Mesenchymal stem cell (in vitro differentiated cells and primary cell): ENCODE measurements around the gene FES.
A peak's percentile ranks its signal among the peaks of the same experiment; 100 is the strongest.

Experiments
- DNase-seq: peaks from one replicate; pipeline ENCODE4 v3.0.0-alpha.2; 2013
- H2AFZ ChIP-seq: one replicate; pipeline ENCODE4 v1.6.1; 2013; ENCODE audit warnings: low read depth, mild to moderate bottlenecking, control low read depth, inconsistent platforms, low read length, moderate library complexity
- H2AK5ac ChIP-seq: 2 replicates; pipeline ENCODE4 v1.6.1; 2013; ENCODE audit warnings: low read length, moderate library complexity, mild to moderate bottlenecking, inconsistent platforms; ENCODE audit not compliant: severe bottlenecking
- H2BK120ac ChIP-seq: one replicate; pipeline ENCODE4 v1.6.1; 2013; ENCODE audit warnings: low read depth, mild to moderate bottlenecking, inconsistent platforms, low read length, moderate library complexity
- H2BK12ac ChIP-seq, 2 experiments: one replicate each; pipeline ENCODE4 v1.6.1; 2013; ENCODE audit warnings: inconsistent platforms in 2 of 2, low read length in 2 of 2, mild to moderate bottlenecking in 2 of 2, moderate library complexity in 2 of 2, control low read depth in 1 of 2
- H2BK15ac ChIP-seq: one replicate; pipeline ENCODE4 v1.6.1; 2013; ENCODE audit warnings: mild to moderate bottlenecking, low read depth, inconsistent platforms; ENCODE audit not compliant: poor library complexity, severe bottlenecking
- H2BK5ac ChIP-seq: 2 replicates; pipeline ENCODE4 v1.6.1; 2013; ENCODE audit warnings: low read depth, mild to moderate bottlenecking, low read length, control low read depth, inconsistent platforms; ENCODE audit not compliant: poor library complexity, severe bottlenecking
- H3K14ac ChIP-seq, 2 experiments: one replicate each; pipeline ENCODE4 v1.6.1; 2013; ENCODE audit warnings: inconsistent platforms in 2 of 2, low read length in 2 of 2, control low read depth in 1 of 2, mild to moderate bottlenecking in 1 of 2, moderate library complexity in 1 of 2
- H3K18ac ChIP-seq, 2 experiments: one replicate each; pipeline ENCODE4 v1.6.1; 2013; ENCODE audit warnings: inconsistent platforms in 2 of 2, low read length in 2 of 2, control low read depth in 1 of 2, low read depth in 1 of 2, mild to moderate bottlenecking in 1 of 2
- H3K23ac ChIP-seq, 2 experiments: one replicate each; pipeline ENCODE4 v1.6.1; 2013; ENCODE audit warnings: inconsistent platforms in 2 of 2, low read length in 2 of 2, mild to moderate bottlenecking in 2 of 2, moderate library complexity in 2 of 2, control low read depth in 1 of 2
- H3K27ac ChIP-seq: 2 replicates; pipeline ENCODE4 v1.5.1; 2013; ENCODE audit warnings: mild to moderate bottlenecking, moderate library complexity, low read length, control low read depth, inconsistent platforms; ENCODE audit not compliant: poor library complexity, severe bottlenecking
- H3K27me3 ChIP-seq, 2 experiments: 2 replicates each; pipeline versions ENCODE4 v1.6.1 to v1.7.0; 2013; ENCODE audit warnings: low read length in 2 of 2, mild to moderate bottlenecking in 2 of 2, moderate library complexity in 2 of 2, control low read depth in 1 of 2, inconsistent platforms in 1 of 2; ENCODE audit not compliant: control insufficient read depth in 1 of 2, insufficient read depth in 1 of 2
- H3K36me3 ChIP-seq, 2 experiments: 2 replicates each; pipeline versions ENCODE4 v1.6.1 to v1.7.0; 2013; ENCODE audit warnings: low read length in 2 of 2, control low read depth in 1 of 2, inconsistent platforms in 1 of 2, low read depth in 1 of 2, mild to moderate bottlenecking in 1 of 2; ENCODE audit not compliant: insufficient read depth in 2 of 2, control insufficient read depth in 1 of 2
- H3K4ac ChIP-seq, 2 experiments: one replicate each; pipeline ENCODE4 v1.6.1; 2013; ENCODE audit warnings: inconsistent platforms in 2 of 2, low read length in 2 of 2, mild to moderate bottlenecking in 2 of 2, moderate library complexity in 2 of 2, control low read depth in 1 of 2, low read depth in 1 of 2
- H3K4me1 ChIP-seq: 2 replicates; pipeline ENCODE4 v1.6.1; 2013; ENCODE audit warnings: low read depth, low read length, control low read depth; ENCODE audit not compliant: control insufficient read depth, insufficient read depth
- H3K4me2 ChIP-seq: 2 replicates; pipeline ENCODE4 v1.6.1; 2013; ENCODE audit warnings: low read length, mild to moderate bottlenecking, inconsistent platforms; ENCODE audit not compliant: poor library complexity, severe bottlenecking
- H3K4me3 ChIP-seq, 2 experiments: 2 replicates each; pipeline versions ENCODE4 v1.5.1 to v1.7.0; 2013; ENCODE audit warnings: low read length in 2 of 2, mild to moderate bottlenecking in 2 of 2, control low read depth in 1 of 2, low read depth in 1 of 2; ENCODE audit not compliant: insufficient read depth in 1 of 2
- H3K79me1 ChIP-seq: replicated peaks from 2 replicates; pipeline ENCODE4 v1.6.1; 2013; ENCODE audit warnings: mild to moderate bottlenecking, control low read depth, low read length, inconsistent platforms; ENCODE audit not compliant: poor library complexity, severe bottlenecking
- H3K9ac ChIP-seq: 2 replicates; pipeline ENCODE4 v1.7.0; 2013; ENCODE audit warnings: mild to moderate bottlenecking, low read length, moderate library complexity
- H3K9me3 ChIP-seq: 2 replicates; pipeline ENCODE4 v1.7.0; 2013; ENCODE audit warnings: mild to moderate bottlenecking, low read length; ENCODE audit not compliant: control insufficient read depth
- H4K8ac ChIP-seq: one replicate; pipeline ENCODE4 v1.6.1; 2013; ENCODE audit warnings: inconsistent platforms, mild to moderate bottlenecking, low read length, moderate library complexity
- H4K91ac ChIP-seq: one replicate; pipeline ENCODE4 v1.6.1; 2013; ENCODE audit warnings: mild to moderate bottlenecking, low read length, inconsistent platforms
- WGBS: methylation state at CpG from one replicate; pipeline ENCODE4 v1.1.7; 2013; ENCODE audit warnings: mixed read lengths; 5-methylcytosine and 5-hydroxymethylcytosine counted together

FES gene

GRCh38 chr15:90892023-90892422, 7.7 kb downstream of the FES start:
- Histone ChIP-seq H2BK15ac (no peak overlapping the region), H3K27me3 (no peaks in the 10 kb centered on the region), H3K79me1 (peaks cover 5% of the 10 kb centered on the region), H2AFZ (no peak overlapping the region), H2BK120ac (no peak overlapping the region), H3K4me1 (peaks cover 9% of the 10 kb centered on the region), H2BK5ac (no peak overlapping the region), H2AK5ac (no peak overlapping the region), H4K8ac (no peak overlapping the region), H3K4me2 (no peak overlapping the region), H3K4ac (no peak overlapping the region), H2BK12ac (no peak overlapping the region), H3K9ac (no peak overlapping the region), H3K36me3 (peaks cover 60 to 78% of the 10 kb centered on the region in 2 experiments), H3K23ac (no peak overlapping the region), H3K4me3 (no peak overlapping the region), H3K18ac (no peak overlapping the region), H4K91ac (no peak overlapping the region), H3K27ac (no peak overlapping the region), H3K9me3 (no peaks in the 10 kb centered on the region), H3K14ac (no peak overlapping the region)
- 91% methylated on average over 8 of the region's 11 CpGs for WGBS
- DNase-seq, result no peak

DNA sequence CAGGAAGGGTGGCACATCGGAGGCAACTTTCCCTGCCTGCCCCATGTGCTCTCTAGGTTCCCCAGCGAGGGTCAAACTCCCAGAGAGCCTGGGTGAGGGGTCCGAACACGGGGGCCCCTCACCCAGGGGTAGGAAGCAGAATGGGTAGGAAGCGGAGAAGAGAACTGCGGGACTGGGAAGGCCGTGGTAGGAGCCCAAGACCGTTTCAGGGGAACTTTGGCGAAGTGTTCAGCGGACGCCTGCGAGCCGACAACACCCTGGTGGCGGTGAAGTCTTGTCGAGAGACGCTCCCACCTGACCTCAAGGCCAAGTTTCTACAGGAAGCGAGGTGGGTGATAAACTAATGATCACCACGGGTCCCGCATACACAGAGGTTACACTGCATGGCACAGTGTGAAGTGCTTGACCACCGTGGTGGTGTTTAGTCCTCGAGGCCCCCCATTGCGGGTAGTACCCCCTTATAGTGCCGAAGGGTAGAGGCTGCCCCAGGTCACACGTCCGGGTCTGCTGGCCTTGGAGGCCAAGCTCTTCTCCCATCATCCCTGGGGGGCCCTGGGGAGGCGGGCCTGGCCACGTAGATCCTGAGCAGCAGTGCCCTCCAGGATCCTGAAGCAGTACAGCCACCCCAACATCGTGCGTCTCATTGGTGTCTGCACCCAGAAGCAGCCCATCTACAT, 8.3 kb downstream of the FES start:
- H4K8ac ChIP-seq, result no peak overlapping the region
- H2AK5ac ChIP-seq, result no peak overlapping the region
- no peak overlapping the region for H3K9ac ChIP-seq
- H2BK12ac ChIP-seq, result no peak overlapping the region
- no peaks in the 10 kb centered on the region for H3K9me3 ChIP-seq
- H3K18ac ChIP-seq, result no peak overlapping the region
- H3K27ac ChIP-seq, result no peak overlapping the region
- H3K23ac ChIP-seq, result no peak overlapping the region
- peaks cover 9% of the 10 kb centered on the region for H3K4me1 ChIP-seq
- no peak overlapping the region for H2BK120ac ChIP-seq
- H3K36me3 ChIP-seq, result peaks cover 57 to 73% of the 10 kb centered on the region in 2 experiments
- peaks cover 5% of the 10 kb centered on the region for H3K79me1 ChIP-seq
- WGBS, result 94% methylated on average over 29 of the region's 29 CpGs
- H3K4me2 ChIP-seq, result no peak overlapping the region
- no peak overlapping the region for H3K14ac ChIP-seq
- H4K91ac ChIP-seq, result no peak overlapping the region
- DNase-seq, result no peak
- no peak overlapping the region for H2BK15ac ChIP-seq
- H2AFZ ChIP-seq, result no peak overlapping the region
- no peak overlapping the region for H3K4me3 ChIP-seq
- H3K4ac ChIP-seq, result no peak overlapping the region
- H3K27me3 ChIP-seq, result no peaks in the 10 kb centered on the region
- no peak overlapping the region for H2BK5ac ChIP-seq

DNA sequence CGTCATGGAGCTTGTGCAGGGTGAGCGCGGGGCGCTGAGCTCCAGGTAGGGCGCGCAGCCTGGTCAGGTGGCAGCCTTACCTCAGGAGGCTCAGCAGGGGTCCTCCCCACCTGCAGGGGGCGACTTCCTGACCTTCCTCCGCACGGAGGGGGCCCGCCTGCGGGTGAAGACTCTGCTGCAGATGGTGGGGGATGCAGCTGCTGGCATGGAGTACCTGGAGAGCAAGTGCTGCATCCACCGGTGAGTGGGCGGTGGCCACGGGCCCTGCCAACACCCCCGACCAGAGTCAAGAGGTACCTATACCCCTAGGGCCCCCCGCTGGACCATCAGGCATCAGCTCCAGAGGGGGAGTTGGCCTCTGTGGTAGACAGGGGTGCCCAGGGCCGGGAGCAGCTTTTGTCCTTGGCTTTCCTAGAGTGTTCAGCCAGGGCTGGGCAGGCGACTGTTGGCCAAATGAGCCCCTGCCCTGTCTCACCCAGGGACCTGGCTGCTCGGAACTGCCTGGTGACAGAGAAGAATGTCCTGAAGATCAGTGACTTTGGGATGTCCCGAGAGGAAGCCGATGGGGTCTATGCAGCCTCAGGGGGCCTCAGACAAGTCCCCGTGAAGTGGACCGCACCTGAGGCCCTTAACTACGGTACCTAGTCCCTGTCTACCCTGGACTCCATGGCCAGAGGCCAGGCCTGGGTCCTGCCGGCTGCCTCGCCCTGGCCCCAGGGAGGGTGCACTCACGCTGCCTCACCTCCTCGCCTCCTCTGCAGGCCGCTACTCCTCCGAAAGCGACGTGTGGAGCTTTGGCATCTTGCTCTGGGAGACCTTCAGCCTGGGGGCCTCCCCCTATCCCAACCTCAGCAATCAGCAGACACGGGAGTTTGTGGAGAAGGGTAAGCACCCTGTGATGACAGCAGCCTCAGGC, 9.1 kb downstream of the FES start:
- H3K79me1 ChIP-seq, result peaks cover 5% of the 10 kb centered on the region
- H2AFZ ChIP-seq, result no peak overlapping the region
- peaks cover 57 to 70% of the 10 kb centered on the region in 2 experiments for H3K36me3 ChIP-seq
- no peak overlapping the region for H3K14ac ChIP-seq
- no peak for DNase-seq
- no peak overlapping the region for H3K4me3 ChIP-seq
- no peaks in the 10 kb centered on the region for H3K27me3 ChIP-seq
- peaks cover 9% of the 10 kb centered on the region for H3K4me1 ChIP-seq
- H3K18ac ChIP-seq, result no peak overlapping the region
- H2BK5ac ChIP-seq, result no peak overlapping the region
- H3K23ac ChIP-seq, result no peak overlapping the region
- no peak overlapping the region for H3K27ac ChIP-seq
- no peak overlapping the region for H3K9ac ChIP-seq
- H2BK120ac ChIP-seq, result no peak overlapping the region
- no peak overlapping the region for H4K91ac ChIP-seq
- 93% methylated on average over 33 of the region's 33 CpGs for WGBS
- no peaks in the 10 kb centered on the region for H3K9me3 ChIP-seq
- no peak overlapping the region for H2BK12ac ChIP-seq
- no peak overlapping the region for H2AK5ac ChIP-seq
- H2BK15ac ChIP-seq, result no peak overlapping the region
- H4K8ac ChIP-seq, result no peak overlapping the region
- no peak overlapping the region for H3K4ac ChIP-seq
- no peak overlapping the region for H3K4me2 ChIP-seq

GRCh38 chr15:90895571-90896117, 11.3 kb downstream of the FES start:
- Histone ChIP-seq H4K8ac (no peak overlapping the region), H3K27me3 (no peaks in the 10 kb centered on the region), H3K18ac (no peak overlapping the region), H2BK120ac (no peak overlapping the region), H2AFZ (no peak overlapping the region), H3K36me3 (peaks cover 43 to 57% of the 10 kb centered on the region in 2 experiments), H3K79me1 (peaks cover 5% of the 10 kb centered on the region), H3K4ac (no peak overlapping the region), H2BK5ac (no peak overlapping the region), H3K14ac (no peak overlapping the region), H3K4me3 (no peak overlapping the region), H2BK12ac (no peak overlapping the region), H3K23ac (no peak overlapping the region), H2BK15ac (peak overlapping the region; percentile 12), H3K9me3 (no peaks in the 10 kb centered on the region), H3K4me1 (no peaks in the 10 kb centered on the region), H2AK5ac (no peak overlapping the region), H3K4me2 (no peak overlapping the region), H4K91ac (no peak overlapping the region), H3K27ac (no peak overlapping the region), H3K9ac (no peak overlapping the region)
- peak; percentile 18 for DNase-seq
- 91% methylated on average over 10 of the region's 10 CpGs for WGBS
